Naive B cell (primary cell): ENCODE results near the gene GABARAP. TPM values are rescaled to one million over a fixed set of nuclear protein-coding genes. Genes with fewer than 3 reads are reported as not detected.

Experiments used
- ATAC-seq, 2 donors: fragments of 150-1000 bp; cut with Tn5 transposase; 2 replicates each; pipeline ENCODE4 v1.10.0; 2021; ENCODE audit warnings: low read depth in 2 of 2, mild to moderate bottlenecking in 2 of 2, moderate library complexity in 2 of 2
- DNase-seq: peaks from one replicate; pipeline ENCODE4 v3.0.0; 2022
- H3K27ac Mint-ChIP-seq, 6 donors: one replicate each; pipeline ENCODE4 v1.8.0; 2020 to 2022; ENCODE audit warnings: mild to moderate bottlenecking in 6 of 6, mixed read lengths in 6 of 6, moderate library complexity in 5 of 6, inconsistent platforms in 2 of 6
- H3K27me3 Mint-ChIP-seq, 3 donors: one replicate each; pipeline ENCODE4 v1.8.0; 2021 to 2022; ENCODE audit warnings: mixed read lengths in 3 of 3, mild to moderate bottlenecking in 1 of 3
- H3K36me3 Mint-ChIP-seq, 2 donors: one replicate each; pipeline ENCODE4 v1.8.0; 2020 to 2022; ENCODE audit warnings: mixed read lengths in 2 of 2, inconsistent platforms in 1 of 2, mild to moderate bottlenecking in 1 of 2
- H3K4me1 Mint-ChIP-seq, 3 donors: one replicate each; pipeline ENCODE4 v1.8.0; 2020 to 2022; ENCODE audit warnings: mixed read lengths in 3 of 3, inconsistent platforms in 1 of 3, mild to moderate bottlenecking in 1 of 3, moderate library complexity in 1 of 3
- H3K4me3 Mint-ChIP-seq, 8 donors: one replicate each; pipeline ENCODE4 v1.8.0; 2020 to 2022; ENCODE audit warnings: mild to moderate bottlenecking in 8 of 8, mixed read lengths in 8 of 8, moderate library complexity in 8 of 8, inconsistent platforms in 2 of 8
- H3K9me3 Mint-ChIP-seq, 7 donors: one replicate each; pipeline ENCODE4 v1.8.0; 2020 to 2022; ENCODE audit warnings: mixed read lengths in 7 of 7, mild to moderate bottlenecking in 5 of 7, inconsistent platforms in 2 of 7, moderate library complexity in 1 of 7
- polyA plus RNA-seq, 6 donors: library from polyadenylated mRNA; unstranded; fragments of 300-500 nt; fragmentation: Illumina TruSeq; gene quantifications; one replicate each; pipeline ENCODE4 v1.2.3, GENCODE V29; 2021; ENCODE audit warnings: low read depth in 6 of 6

GABARAP gene
- polyA plus RNA-seq, 6 donors from 2014 or later: 833 to 1,381 (median 1,181) TPM

DNA sequence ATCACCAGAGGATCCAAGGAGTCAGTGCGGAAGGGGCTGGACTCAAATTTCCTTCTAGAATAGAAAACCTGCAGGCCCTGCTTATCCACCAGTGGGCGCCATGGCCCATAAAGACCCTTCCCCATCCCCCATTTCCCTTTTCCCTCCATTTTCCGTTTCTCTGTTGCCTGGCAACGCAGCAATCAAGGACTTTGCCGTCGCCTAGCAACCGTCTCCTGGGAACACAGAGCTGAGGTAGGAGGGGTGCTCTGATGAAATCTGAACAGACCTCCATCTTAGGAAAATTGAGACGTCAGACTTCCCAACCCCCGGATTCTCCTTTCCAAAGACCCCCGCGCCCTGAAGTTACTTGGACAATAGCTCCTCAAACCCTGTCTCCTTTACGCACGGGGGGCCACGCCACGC is 28.4 kb downstream of the GABARAP start:
- H3K4me3 Mint-ChIP-seq: peak overlapping the region; percentile 87 to 96 (median 90)
- ATAC-seq (peak; percentile 13 to 18), DNase-seq (no peak)
- peaks cover 0 to 10% (median 6%) of the 10 kb centered on the region in 3 donors for H3K27me3 Mint-ChIP-seq
- no peaks in the 10 kb centered on the region for H3K9me3 Mint-ChIP-seq
- H3K27ac Mint-ChIP-seq: peak overlapping the region; percentile 98 to 99 (median 99)
- H3K4me1 Mint-ChIP-seq: peaks cover 36 to 48% (median 47%) of the 10 kb centered on the region in 3 donors
- H3K36me3 Mint-ChIP-seq: no peaks in the 10 kb centered on the region

- Mint-ChIP-seq H3K9me3 (no peaks in the 10 kb centered on the region), H3K4me3 (peak overlapping the region in 2 of 8 donors; percentile 10 to 16), H3K36me3 (no peaks in the 10 kb centered on the region), H3K4me1 (peaks cover 31 to 43% (median 34%) of the 10 kb centered on the region in 3 donors), H3K27ac (peak overlapping the region in 2 of 6 donors; percentile 19 to 53), H3K27me3 (peaks cover 0 to 10% (median 6%) of the 10 kb centered on the region in 3 donors)
- no peak for DNase-seq
- no peak for ATAC-seq
Measured at GRCh38 chr17:7211491-7212273, 30.6 kb downstream of the GABARAP start.

GRCh38 chr17:7208754-7209460 is 33.3 kb downstream of the GABARAP start:
- Mint-ChIP-seq H3K9me3 (no peaks in the 10 kb centered on the region), H3K36me3 (no peaks in the 10 kb centered on the region), H3K4me1 (peaks cover 34 to 47% (median 38%) of the 10 kb centered on the region in 3 donors), H3K4me3 (peak overlapping the region in 1 of 8 donors; percentile 56), H3K27ac (peak overlapping the region in 4 of 6 donors; percentile 67 to 81 (median 75)), H3K27me3 (peaks cover 0 to 10% (median 6%) of the 10 kb centered on the region in 3 donors)
- no peak for DNase-seq
- no peak for ATAC-seq

GRCh38 chr17:7208027-7208571 is 34.1 kb downstream of the GABARAP start:
- no peak for DNase-seq
- Mint-ChIP-seq H3K27me3 (peaks cover 0 to 10% (median 6%) of the 10 kb centered on the region in 3 donors), H3K36me3 (no peaks in the 10 kb centered on the region), H3K9me3 (no peaks in the 10 kb centered on the region), H3K4me1 (peaks cover 30 to 44% (median 31%) of the 10 kb centered on the region in 3 donors), H3K27ac (peak overlapping the region in 4 of 6 donors; percentile 26 to 81 (median 75)), H3K4me3 (no peak overlapping the region)
- no peak for ATAC-seq

DNA sequence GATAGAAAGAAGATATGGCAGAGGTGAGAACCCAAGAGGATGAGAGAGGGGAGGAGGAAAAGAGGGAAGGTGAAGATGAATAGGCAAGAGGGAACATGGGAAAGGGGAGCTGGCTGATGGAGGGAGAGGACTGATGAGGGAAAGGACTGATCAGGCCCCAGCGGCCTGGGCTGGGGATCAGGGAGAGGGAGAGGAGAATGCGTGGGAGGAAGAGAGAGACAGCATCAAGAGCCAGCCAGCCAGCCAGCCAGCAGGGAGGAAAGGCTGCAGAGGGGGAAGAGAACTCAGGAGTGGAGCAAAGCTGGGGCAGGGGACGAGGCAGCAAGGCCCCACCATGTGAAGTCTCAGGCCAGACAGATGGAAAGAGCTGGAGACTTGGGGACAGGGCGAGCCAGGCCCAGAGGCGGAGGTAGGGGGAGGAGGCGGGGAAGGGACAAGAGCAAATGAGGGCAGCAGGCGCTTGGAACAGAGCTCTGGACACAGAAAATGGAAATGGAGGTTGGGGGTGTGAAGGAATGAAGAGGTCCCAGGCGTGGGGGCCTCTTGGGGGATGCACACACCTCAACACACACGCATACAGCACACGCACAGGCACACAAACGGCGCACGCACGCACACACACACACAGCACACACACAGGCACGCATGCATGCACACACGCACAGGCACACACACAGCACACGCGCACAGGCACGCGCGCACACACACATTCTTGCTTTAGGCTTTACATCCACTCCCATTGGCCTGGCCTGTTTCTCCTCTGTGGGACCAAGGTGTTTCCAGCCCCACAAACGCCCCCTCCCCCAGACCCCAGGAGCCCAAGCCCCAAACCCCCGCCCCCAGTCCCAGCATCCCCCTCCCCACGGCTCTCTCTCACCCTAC is 34.9 kb downstream of the GABARAP start:
- no peak for ATAC-seq
- Mint-ChIP-seq H3K27ac (peak overlapping the region; percentile 78 to 100 (median 98)), H3K36me3 (no peaks in the 10 kb centered on the region), H3K9me3 (no peaks in the 10 kb centered on the region), H3K4me1 (peaks cover 30 to 44% (median 31%) of the 10 kb centered on the region in 3 donors), H3K27me3 (peaks cover 0 to 8% (median 6%) of the 10 kb centered on the region in 3 donors), H3K4me3 (peak overlapping the region in 2 of 8 donors; percentile 37 to 71)
- no peak for DNase-seq

DNA sequence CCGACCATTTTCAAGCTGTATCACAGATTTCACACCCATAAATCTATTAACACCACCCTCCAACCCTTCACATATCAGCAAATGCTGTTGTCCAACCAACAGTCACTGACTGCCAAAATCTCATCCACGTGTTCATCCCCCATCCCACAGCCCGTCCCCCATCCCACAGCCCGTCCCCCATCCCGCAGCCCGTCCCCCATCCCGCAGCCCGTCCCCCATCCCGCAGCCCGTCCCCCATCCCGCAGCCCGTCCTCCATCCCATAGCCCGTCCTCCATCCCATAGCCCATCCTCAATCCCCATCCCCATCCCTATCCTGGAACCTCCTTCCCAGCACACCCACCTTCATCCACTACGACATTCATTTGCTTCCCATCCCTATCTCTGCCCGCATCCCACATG is 36.7 kb downstream of the GABARAP start:
- H3K27me3 Mint-ChIP-seq: peaks cover 0 to 6% (median 0%) of the 10 kb centered on the region in 3 donors
- H3K4me3 Mint-ChIP-seq: peak overlapping the region; percentile 78 to 93 (median 88)
- DNase-seq (no peak), ATAC-seq (no peak)
- no peaks in the 10 kb centered on the region for H3K9me3 Mint-ChIP-seq
- peaks cover 30 to 44% (median 31%) of the 10 kb centered on the region in 3 donors for H3K4me1 Mint-ChIP-seq
- H3K36me3 Mint-ChIP-seq: no peaks in the 10 kb centered on the region
- H3K27ac Mint-ChIP-seq: peak overlapping the region; percentile 97 to 100 (median 98)

DNA sequence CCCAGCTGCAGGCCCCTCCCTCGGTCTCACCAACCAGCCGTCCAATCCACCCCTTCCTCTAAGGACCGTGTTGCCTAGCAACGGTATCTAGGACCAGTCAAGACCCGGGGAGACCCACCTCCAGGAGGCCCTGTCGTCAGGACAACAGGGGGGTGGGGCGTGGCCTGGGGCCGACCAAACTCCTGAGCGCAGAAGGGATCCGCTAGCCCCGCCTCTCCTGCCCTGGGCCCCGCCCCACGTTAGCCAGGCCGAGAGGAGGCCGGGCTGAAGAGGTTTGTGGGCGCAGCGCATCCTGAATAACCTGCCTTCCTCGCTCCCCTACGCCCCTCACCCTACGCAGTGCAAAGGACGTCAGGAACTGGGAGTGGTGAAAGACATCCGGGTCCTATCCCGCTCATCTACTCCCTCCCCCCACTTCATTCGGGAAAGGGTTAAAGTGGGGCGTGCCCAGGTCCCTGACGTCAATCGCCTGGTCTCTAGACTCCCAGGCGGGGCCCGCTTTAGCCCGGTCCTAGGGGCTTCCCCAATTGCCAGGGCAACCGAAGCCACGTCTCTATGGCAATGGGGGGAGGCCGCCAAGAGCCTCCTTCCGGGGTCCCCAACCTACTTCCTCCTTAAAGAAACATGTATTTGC is 37.3 kb downstream of the GABARAP start:
- ATAC-seq: peak; percentile 80 to 81
- Mint-ChIP-seq H3K27ac (peak overlapping the region; percentile 97 to 100 (median 98)), H3K4me3 (peak overlapping the region; percentile 78 to 93 (median 88)), H3K27me3 (peaks cover 0 to 1% (median 0%) of the 10 kb centered on the region in 3 donors), H3K36me3 (no peaks in the 10 kb centered on the region), H3K4me1 (peaks cover 30 to 44% (median 31%) of the 10 kb centered on the region in 3 donors), H3K9me3 (no peaks in the 10 kb centered on the region)
- peak; percentile 98 for DNase-seq

GRCh38 chr17:7204336-7204735 is 37.9 kb downstream of the GABARAP start:
- DNase-seq (no peak), ATAC-seq (no peak)
- Mint-ChIP-seq H3K4me3 (peak overlapping the region; percentile 78 to 93 (median 88)), H3K9me3 (no peaks in the 10 kb centered on the region), H3K36me3 (no peaks in the 10 kb centered on the region), H3K4me1 (peaks cover 30 to 44% (median 31%) of the 10 kb centered on the region in 3 donors), H3K27me3 (no peaks in the 10 kb centered on the region), H3K27ac (peak overlapping the region; percentile 97 to 100 (median 98))

GRCh38 chr17:7203391-7203790 is 38.9 kb downstream of the GABARAP start:
- Mint-ChIP-seq H3K9me3 (no peaks in the 10 kb centered on the region), H3K4me1 (peaks cover 30 to 39% (median 31%) of the 10 kb centered on the region in 3 donors), H3K27ac (peak overlapping the region; percentile 61 to 98 (median 91)), H3K4me3 (peak overlapping the region in 6 of 8 donors; percentile 17 to 83 (median 64)), H3K27me3 (no peaks in the 10 kb centered on the region), H3K36me3 (no peaks in the 10 kb centered on the region)
- DNase-seq: no peak
- no peak for ATAC-seq

- Mint-ChIP-seq H3K27me3 (no peaks in the 10 kb centered on the region), H3K27ac (no peak overlapping the region), H3K4me3 (no peak overlapping the region), H3K4me1 (no peaks in the 10 kb centered on the region), H3K36me3 (no peaks in the 10 kb centered on the region), H3K9me3 (no peaks in the 10 kb centered on the region)
- DNase-seq (no peak), ATAC-seq (no peak)
Measured at GRCh38 chr17:7196651-7197401, 45.4 kb downstream of the GABARAP start.

DNA sequence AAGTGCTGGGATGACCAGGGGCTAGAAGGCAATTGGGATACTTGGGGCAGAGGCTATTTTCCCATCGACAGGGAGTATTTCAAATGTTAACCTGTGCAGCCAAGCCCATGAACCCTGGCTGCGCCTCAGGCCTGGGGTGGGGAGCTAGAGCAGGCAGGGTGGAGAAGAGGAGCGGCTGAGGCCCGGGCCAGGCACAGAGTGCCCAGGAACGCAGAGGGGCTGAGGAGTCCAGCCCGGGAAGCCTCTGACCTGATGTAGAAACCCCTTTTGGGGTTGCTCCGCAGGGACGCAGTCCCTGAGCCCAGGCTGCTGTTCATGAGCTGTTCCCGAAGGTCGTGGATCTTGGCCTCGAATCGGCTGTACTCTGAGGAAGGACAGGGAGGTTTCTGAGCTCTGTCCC is 46.3 kb downstream of the GABARAP start:
- no peak overlapping the region for H3K4me3 Mint-ChIP-seq
- peak overlapping the region in 1 of 6 donors; percentile 38 for H3K27ac Mint-ChIP-seq
- H3K9me3 Mint-ChIP-seq: no peaks in the 10 kb centered on the region
- no peak for DNase-seq
- no peaks in the 10 kb centered on the region for H3K36me3 Mint-ChIP-seq
- H3K27me3 Mint-ChIP-seq: no peaks in the 10 kb centered on the region
- no peak for ATAC-seq
- no peaks in the 10 kb centered on the region for H3K4me1 Mint-ChIP-seq
